SH-SY5Y (cell line): Measurements from ENCODE around the gene PIGH.

Source experiments
- GATA2 ChIP-seq: IDR thresholded peaks from 2 replicates; pipeline ENCODE4 v1.6.1; 2011; ENCODE audit warnings: mild to moderate bottlenecking, low read depth, low read length
- GATA3 ChIP-seq: IDR thresholded peaks from 2 replicates; pipeline ENCODE4 v1.6.1; 2011; ENCODE audit warnings: low read depth, mild to moderate bottlenecking, low read length, moderate library complexity

DNA sequence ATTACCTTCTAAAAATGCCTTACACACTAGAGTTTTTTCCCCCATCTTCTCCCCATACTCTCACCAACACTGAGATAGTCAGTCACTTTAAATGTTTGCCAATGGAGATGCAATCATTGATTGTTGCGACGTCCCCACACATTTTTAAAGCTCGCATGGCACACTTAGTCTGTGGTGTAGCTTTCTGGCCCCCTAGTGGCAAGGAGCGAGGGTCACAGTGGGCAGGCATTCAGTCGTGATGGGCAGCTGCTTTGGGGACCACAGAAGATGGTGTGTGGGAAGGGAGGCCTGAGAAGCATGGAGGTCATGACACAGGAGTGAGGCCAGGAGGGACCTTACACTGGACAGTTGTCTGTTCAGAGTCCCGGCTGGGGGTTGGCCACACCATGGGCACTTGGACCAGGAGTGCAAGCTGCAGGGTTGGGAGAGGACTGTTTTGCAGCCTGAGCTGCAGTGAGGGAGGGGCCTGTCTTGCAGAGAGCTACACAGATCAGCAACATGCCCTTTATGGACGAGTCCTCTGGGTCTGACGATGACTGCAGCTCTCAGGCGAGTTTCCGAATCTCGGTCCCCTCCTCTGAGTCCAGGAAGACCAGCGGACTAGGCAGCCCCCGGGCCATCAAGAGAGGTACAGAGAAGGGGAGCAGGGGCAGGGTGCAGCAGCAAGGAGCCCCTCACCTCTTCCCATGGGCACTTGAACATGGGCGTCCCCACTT is 28.6 kb downstream of the PIGH start:
- TF ChIP-seq GATA3 (no peak), GATA2 (no peak)
